Effector memory CD8-positive, alpha-beta T cell (primary cell): ENCODE results near the gene MYO10.

Source experiments
- ATAC-seq: fragments of 150-1000 bp; cut with Tn5 transposase; replicated peaks from 2 replicates; pipeline ENCODE4 v1.10.0; 2021; ENCODE audit warnings: mild to moderate bottlenecking, moderate library complexity
- DNase-seq, 3 experiments: peaks; one replicate each; pipeline ENCODE4 v3.0.0; 2021
- H3K27ac Mint-ChIP-seq, 2 donors: one replicate each; pipeline ENCODE4 v1.8.0; 2022; ENCODE audit warnings: mild to moderate bottlenecking in 2 of 2, mixed read lengths in 2 of 2, moderate library complexity in 2 of 2
- H3K27me3 Mint-ChIP-seq, 2 donors: one replicate each; pipeline ENCODE4 v1.8.0; 2022; ENCODE audit warnings: mixed read lengths in 2 of 2
- H3K36me3 Mint-ChIP-seq: one replicate; pipeline ENCODE4 v1.8.0; 2022; ENCODE audit warnings: mild to moderate bottlenecking, moderate library complexity, mixed read lengths; ENCODE audit not compliant: insufficient read depth
- H3K4me1 Mint-ChIP-seq, 2 donors: one replicate each; pipeline ENCODE4 v1.8.0; 2022; ENCODE audit warnings: low read depth in 2 of 2, mixed read lengths in 2 of 2
- H3K4me3 Mint-ChIP-seq, 2 donors: one replicate each; pipeline ENCODE4 v1.8.0; 2022; ENCODE audit warnings: mild to moderate bottlenecking in 2 of 2, mixed read lengths in 2 of 2, moderate library complexity in 2 of 2
- H3K9me3 Mint-ChIP-seq, 2 donors: one replicate each; pipeline ENCODE4 v1.8.0; 2022; ENCODE audit warnings: mixed read lengths in 2 of 2

Gene MYO10

GRCh38 chr5:16902846-16903245, 33.2 kb downstream of the MYO10 start:
- no peak overlapping the region for H3K27ac Mint-ChIP-seq
- H3K9me3 Mint-ChIP-seq, result peaks cover 0 to 5% of the 10 kb centered on the region in 2 donors
- H3K36me3 Mint-ChIP-seq, result no peaks in the 10 kb centered on the region
- H3K27me3 Mint-ChIP-seq, result no peaks in the 10 kb centered on the region
- no peak overlapping the region for H3K4me3 Mint-ChIP-seq
- DNase-seq (no peak), ATAC-seq (no peak)
- no peaks in the 10 kb centered on the region for H3K4me1 Mint-ChIP-seq

DNA sequence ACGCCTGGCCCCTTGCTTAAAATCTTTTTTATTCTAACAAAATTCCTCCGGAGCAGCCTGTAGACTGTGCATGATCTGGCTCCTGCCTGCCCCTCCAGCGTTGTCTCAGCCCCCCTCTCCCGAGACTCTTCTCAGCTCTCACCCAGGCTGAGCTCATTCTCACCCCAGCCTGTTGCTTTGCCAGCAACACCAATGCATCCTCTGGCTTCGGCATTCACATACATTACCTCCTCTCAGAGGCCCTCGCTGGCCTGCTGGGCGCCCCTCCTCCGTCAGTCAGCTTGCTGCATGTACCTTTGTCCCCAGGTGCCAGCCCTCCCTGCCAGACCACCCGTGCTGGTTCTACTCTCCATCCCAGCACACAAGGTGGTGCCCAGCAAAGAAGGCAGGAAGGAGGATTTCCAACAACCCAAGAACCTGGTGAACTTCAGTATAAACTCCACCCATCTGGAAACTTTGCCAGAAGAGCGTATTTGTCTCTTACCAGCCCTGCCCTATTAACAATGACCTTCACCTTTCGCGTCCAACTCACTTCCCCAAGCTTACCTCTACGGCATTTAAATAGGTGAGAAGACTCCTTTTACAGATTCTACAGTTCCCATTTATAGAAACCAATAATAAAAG, 35.0 kb downstream of the MYO10 start:
- H3K4me3 Mint-ChIP-seq, result no peak overlapping the region
- H3K4me1 Mint-ChIP-seq, result no peaks in the 10 kb centered on the region
- H3K36me3 Mint-ChIP-seq, result no peaks in the 10 kb centered on the region
- ATAC-seq, result no peak
- no peak overlapping the region for H3K27ac Mint-ChIP-seq
- H3K27me3 Mint-ChIP-seq, result no peaks in the 10 kb centered on the region
- no peak for DNase-seq
- peaks cover 0 to 1% of the 10 kb centered on the region in 2 donors for H3K9me3 Mint-ChIP-seq

GRCh38 chr5:16899171-16899570, 36.9 kb downstream of the MYO10 start:
- ATAC-seq (no peak), DNase-seq (no peak)
- H3K9me3 Mint-ChIP-seq, result peaks cover 0 to 1% of the 10 kb centered on the region in 2 donors
- H3K4me3 Mint-ChIP-seq, result no peak overlapping the region
- no peak overlapping the region for H3K27ac Mint-ChIP-seq
- H3K36me3 Mint-ChIP-seq, result no peaks in the 10 kb centered on the region
- no peaks in the 10 kb centered on the region for H3K27me3 Mint-ChIP-seq
- H3K4me1 Mint-ChIP-seq, result no peaks in the 10 kb centered on the region

DNA sequence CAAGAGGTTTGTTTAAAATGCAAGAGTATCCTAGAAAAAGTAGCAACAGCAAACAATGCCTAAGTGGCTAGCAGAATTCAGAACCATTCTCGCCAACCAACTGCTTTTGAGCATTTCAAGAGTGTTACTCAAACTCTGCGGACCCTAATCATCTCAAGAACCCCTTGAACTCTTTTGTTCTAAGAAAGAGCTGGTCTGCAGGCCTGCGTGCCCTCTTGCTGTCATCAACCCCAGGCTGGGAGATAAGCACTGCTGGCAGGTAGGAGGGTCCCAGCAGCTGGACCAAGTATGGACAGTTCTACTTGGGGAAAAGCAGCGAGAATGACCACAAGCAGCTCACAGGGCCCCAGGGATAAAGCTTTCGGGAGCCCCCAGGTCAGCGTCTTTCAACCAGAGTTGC, 38.3 kb downstream of the MYO10 start:
- H3K4me1 Mint-ChIP-seq, result no peaks in the 10 kb centered on the region
- no peak overlapping the region for H3K27ac Mint-ChIP-seq
- DNase-seq (no peak), ATAC-seq (no peak)
- H3K27me3 Mint-ChIP-seq, result no peaks in the 10 kb centered on the region
- H3K4me3 Mint-ChIP-seq, result no peak overlapping the region
- H3K36me3 Mint-ChIP-seq, result no peaks in the 10 kb centered on the region
- H3K9me3 Mint-ChIP-seq, result peaks cover 0 to 1% of the 10 kb centered on the region in 2 donors

DNA sequence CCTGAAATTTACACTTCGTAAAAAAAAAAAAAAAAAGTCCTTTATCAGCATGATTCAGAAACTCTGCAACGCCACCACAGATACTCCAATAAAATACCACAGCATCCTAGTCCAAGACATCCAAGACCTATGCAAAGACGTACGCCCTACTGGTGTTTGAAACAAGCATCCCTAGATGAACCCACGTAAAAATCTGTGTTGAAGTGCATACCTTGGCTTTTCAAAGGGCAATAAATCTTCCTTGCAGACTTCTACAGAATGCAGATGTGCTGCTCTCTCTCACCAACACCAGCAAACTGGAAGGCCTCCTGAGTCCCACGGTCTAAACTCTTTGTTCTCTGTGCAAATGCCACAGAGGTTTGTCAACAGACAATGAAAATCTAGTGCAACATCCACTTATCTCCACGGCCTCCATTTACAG, 38.8 kb downstream of the MYO10 start:
- no peak overlapping the region for H3K27ac Mint-ChIP-seq
- DNase-seq (no peak), ATAC-seq (no peak)
- H3K4me1 Mint-ChIP-seq, result no peaks in the 10 kb centered on the region
- peaks cover 0 to 1% of the 10 kb centered on the region in 2 donors for H3K9me3 Mint-ChIP-seq
- no peak overlapping the region for H3K4me3 Mint-ChIP-seq
- no peaks in the 10 kb centered on the region for H3K27me3 Mint-ChIP-seq
- H3K36me3 Mint-ChIP-seq, result no peaks in the 10 kb centered on the region

- ATAC-seq (no peak), DNase-seq (no peak)
- no peaks in the 10 kb centered on the region for H3K4me1 Mint-ChIP-seq
- H3K36me3 Mint-ChIP-seq, result no peaks in the 10 kb centered on the region
- no peak overlapping the region for H3K4me3 Mint-ChIP-seq
- no peaks in the 10 kb centered on the region for H3K27me3 Mint-ChIP-seq
- H3K9me3 Mint-ChIP-seq, result peaks cover 0 to 3% of the 10 kb centered on the region in 2 donors
- H3K27ac Mint-ChIP-seq, result no peak overlapping the region
These were observed 39.3 kb downstream of the MYO10 start for GRCh38 chr5:16896767-16897166.

DNA sequence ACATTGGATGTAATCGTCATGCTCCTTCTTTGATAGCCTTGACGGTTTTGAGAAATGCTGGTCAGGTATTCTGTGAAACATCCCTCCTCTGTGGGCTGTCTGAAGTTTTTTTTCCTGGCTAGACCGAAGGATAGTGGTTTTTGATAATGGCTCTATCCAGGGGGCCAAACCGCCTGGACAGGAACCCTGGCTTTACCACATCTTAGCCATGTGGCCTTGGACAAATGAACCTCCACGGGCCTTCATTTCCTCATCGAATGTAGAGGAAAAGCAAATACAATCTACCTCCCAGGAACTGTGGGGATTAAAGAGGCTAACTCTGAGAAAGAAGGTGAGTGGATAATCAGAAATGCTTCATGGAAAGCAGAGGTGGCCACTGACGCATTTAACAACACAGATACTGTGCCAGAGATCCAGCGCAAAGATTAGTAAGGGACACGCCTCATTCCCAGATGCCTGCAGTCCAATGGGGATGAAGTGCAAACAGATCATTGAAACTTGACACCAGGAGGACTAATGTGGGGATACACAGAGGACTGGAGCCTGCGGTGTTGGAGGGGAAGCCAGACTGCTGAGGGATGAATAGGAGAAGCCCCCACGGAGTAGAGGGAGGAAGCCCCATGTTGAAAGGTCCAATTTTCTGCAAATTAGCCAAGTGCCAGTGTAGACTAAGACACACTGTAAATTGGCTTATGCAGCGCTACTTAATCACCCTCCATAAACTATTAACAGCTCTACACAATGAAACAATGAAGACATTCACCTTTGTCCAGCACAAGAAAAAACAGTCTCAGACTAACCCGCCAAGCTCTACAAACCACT, 41.6 kb downstream of the MYO10 start:
- Mint-ChIP-seq H3K9me3 (peaks cover 0 to 3% of the 10 kb centered on the region in 2 donors), H3K4me1 (no peaks in the 10 kb centered on the region), H3K4me3 (no peak overlapping the region), H3K27ac (no peak overlapping the region), H3K27me3 (no peaks in the 10 kb centered on the region), H3K36me3 (no peaks in the 10 kb centered on the region)
- DNase-seq (no peak), ATAC-seq (no peak)

DNA sequence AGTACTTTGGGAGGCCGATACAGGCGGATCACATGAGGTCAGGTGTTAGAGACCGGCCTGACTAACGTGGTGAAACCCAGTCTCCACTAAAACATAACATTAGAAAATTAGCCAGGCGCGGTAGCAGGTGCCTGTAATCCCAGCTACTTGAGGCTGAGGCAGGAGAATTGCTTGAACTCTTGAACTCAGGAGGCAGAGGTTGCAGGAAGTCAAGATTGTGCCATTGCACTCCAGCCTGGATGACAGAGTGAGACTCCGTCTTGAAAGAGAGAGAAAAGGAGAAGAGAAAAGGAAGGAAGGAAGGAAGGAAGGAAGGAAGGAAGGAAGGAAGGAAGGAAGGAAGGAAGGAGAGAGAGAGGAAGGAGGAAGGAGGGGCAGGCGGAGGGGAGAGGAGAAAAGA, 45.1 kb downstream of the MYO10 start:
- no peaks in the 10 kb centered on the region for H3K4me1 Mint-ChIP-seq
- no peak overlapping the region for H3K4me3 Mint-ChIP-seq
- DNase-seq, result no peak
- H3K27me3 Mint-ChIP-seq, result no peaks in the 10 kb centered on the region
- H3K9me3 Mint-ChIP-seq, result peaks cover 0 to 3% of the 10 kb centered on the region in 2 donors
- no peak for ATAC-seq
- H3K27ac Mint-ChIP-seq, result no peak overlapping the region
- H3K36me3 Mint-ChIP-seq, result no peaks in the 10 kb centered on the region

DNA sequence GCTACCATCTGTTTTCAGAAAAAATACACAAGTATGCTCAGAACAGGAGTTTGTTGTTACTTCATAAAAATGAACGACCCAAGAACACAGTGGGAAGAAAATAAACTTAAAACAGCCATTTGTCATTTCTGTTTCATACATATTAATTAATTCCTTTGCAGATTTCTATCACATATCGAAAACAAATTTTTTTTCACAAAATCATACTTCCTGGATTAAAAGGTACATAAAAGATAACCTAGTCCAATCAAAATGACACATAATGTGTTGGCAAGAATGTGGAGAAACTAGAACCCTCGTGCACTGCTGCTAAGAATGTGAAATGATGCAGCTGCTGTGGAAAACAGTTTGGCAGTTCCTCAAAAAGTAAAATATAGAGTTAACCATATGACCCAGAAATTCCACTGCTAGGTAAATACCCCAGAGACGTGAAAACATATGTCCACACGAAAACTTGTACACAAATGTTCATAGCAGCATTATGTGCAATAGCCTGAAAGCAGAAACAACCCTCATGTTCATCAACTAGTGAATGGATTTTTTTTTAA, 46.0 kb downstream of the MYO10 start:
- DNase-seq (no peak), ATAC-seq (no peak)
- H3K4me3 Mint-ChIP-seq, result no peak overlapping the region
- peaks cover 0 to 3% of the 10 kb centered on the region in 2 donors for H3K9me3 Mint-ChIP-seq
- no peak overlapping the region for H3K27ac Mint-ChIP-seq
- no peaks in the 10 kb centered on the region for H3K4me1 Mint-ChIP-seq
- no peaks in the 10 kb centered on the region for H3K36me3 Mint-ChIP-seq
- H3K27me3 Mint-ChIP-seq, result no peaks in the 10 kb centered on the region

- Mint-ChIP-seq H3K27ac (no peak overlapping the region), H3K27me3 (no peaks in the 10 kb centered on the region), H3K4me3 (no peak overlapping the region), H3K9me3 (peaks cover 0 to 3% of the 10 kb centered on the region in 2 donors), H3K4me1 (no peaks in the 10 kb centered on the region), H3K36me3 (no peaks in the 10 kb centered on the region)
- DNase-seq, result no peak
- ATAC-seq, result no peak
These were observed 46.7 kb downstream of the MYO10 start for GRCh38 chr5:16889203-16889971.

DNA sequence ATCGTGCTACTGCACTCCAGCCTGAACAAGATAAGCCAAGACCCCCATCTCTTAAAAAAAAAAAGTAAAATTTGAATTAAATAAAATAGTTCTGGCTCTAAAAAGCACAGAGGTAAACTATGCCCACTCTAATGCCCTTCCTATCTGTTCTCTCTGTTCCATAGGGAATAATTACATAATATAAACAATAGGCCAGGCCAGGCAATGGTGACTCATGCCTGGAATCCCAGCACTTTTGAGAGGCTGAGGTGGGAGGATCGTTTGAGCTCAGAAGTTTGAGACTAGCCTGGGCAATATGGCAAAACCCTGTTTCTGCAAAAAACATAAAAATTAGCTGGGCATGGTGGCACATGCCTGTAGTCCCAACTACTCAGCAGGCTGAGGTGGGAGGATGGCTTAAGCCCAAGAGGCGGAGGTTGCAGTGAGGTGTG, 47.4 kb downstream of the MYO10 start:
- no peak overlapping the region for H3K27ac Mint-ChIP-seq
- H3K36me3 Mint-ChIP-seq, result no peaks in the 10 kb centered on the region
- DNase-seq, result no peak
- ATAC-seq, result no peak
- no peak overlapping the region for H3K4me3 Mint-ChIP-seq
- H3K4me1 Mint-ChIP-seq, result no peaks in the 10 kb centered on the region
- no peaks in the 10 kb centered on the region for H3K27me3 Mint-ChIP-seq
- H3K9me3 Mint-ChIP-seq, result peaks cover 0 to 3% of the 10 kb centered on the region in 2 donors

DNA sequence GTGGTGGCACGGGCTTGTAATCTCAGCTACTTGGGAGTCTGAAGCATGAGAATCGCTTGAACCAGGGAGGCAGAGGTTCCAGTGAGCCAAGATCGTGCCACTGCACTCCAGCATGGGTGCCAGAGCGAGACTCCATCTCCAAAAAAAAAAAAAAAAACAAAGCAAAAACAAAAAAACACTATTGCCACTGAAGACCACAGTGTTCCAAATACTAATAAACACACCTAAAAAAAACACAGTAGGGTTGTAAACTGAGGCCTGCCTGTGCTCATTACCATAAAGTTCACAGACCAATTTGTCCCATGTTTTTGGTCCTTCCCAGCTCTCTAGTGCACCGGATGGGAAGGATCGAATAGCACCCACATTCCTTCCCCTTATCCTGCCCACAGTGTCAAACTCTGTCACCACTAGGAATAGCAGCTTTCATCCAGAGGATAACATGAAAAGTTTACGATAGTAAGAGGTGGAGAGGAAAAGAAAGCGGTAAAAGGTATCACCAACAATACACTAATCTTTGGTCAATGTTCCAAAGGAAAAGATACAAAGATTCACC, 49.2 kb downstream of the MYO10 start:
- Mint-ChIP-seq H3K4me3 (no peak overlapping the region), H3K9me3 (peaks cover 0 to 1% of the 10 kb centered on the region in 2 donors), H3K36me3 (no peaks in the 10 kb centered on the region), H3K27ac (no peak overlapping the region), H3K27me3 (no peaks in the 10 kb centered on the region), H3K4me1 (no peaks in the 10 kb centered on the region)
- DNase-seq, result no peak
- no peak for ATAC-seq

DNA sequence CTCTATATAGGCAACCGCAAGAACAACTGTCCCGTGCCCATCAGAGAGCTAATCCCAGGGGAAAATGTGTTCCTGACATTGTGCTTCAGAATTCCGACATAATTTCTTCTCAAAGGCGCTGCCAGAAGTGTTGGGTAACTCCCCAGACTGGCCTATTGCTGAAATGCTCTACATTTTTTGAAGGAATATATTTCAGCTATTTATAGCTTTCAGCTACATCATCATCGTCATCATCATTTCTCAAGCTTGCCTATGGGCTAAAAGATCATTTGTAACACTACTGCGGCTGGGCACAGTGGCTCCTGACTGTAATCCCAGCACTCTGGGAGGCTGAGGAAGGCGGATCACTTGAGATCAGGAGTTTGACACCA, 49.7 kb downstream of the MYO10 start:
- H3K27me3 Mint-ChIP-seq, result no peaks in the 10 kb centered on the region
- no peak overlapping the region for H3K27ac Mint-ChIP-seq
- no peaks in the 10 kb centered on the region for H3K4me1 Mint-ChIP-seq
- H3K36me3 Mint-ChIP-seq, result no peaks in the 10 kb centered on the region
- DNase-seq (no peak), ATAC-seq (no peak)
- H3K4me3 Mint-ChIP-seq, result no peak overlapping the region
- H3K9me3 Mint-ChIP-seq, result peaks cover 0 to 1% of the 10 kb centered on the region in 2 donors
